BLaER1 (cell line): ENCODE measurements around the gene CYP4F22.

Source experiments
- H3K27ac ChIP-seq: shearing (Covaris generic); formaldehyde crosslinking; 2 replicates; pipeline ENCODE4 v1.8.1; 2022
- H3K27me3 ChIP-seq: shearing (Covaris generic); formaldehyde crosslinking; 2 replicates; pipeline ENCODE4 v1.8.1; 2022
- H3K36me3 ChIP-seq: shearing (Covaris generic); formaldehyde crosslinking; 2 replicates; pipeline ENCODE4 v1.8.1; 2022
- H3K4me1 ChIP-seq: shearing (Covaris generic); formaldehyde crosslinking; 2 replicates; pipeline ENCODE4 v1.8.1; 2022
- H3K4me2 ChIP-seq: shearing (Covaris generic); formaldehyde crosslinking; 2 replicates; pipeline ENCODE4 v1.8.1; 2022
- H3K4me3 ChIP-seq: shearing (Covaris generic); formaldehyde crosslinking; 2 replicates; pipeline ENCODE4 v1.8.1; 2022
- H3K9ac ChIP-seq: shearing (Covaris generic); formaldehyde crosslinking; 2 replicates; pipeline ENCODE4 v1.8.1; 2022
- H3K9me3 ChIP-seq: shearing (Covaris generic); formaldehyde crosslinking; 2 replicates; pipeline ENCODE4 v1.8.1; 2022
- H4K20me1 ChIP-seq: shearing (Covaris generic); formaldehyde crosslinking; 2 replicates; pipeline ENCODE4 v1.8.1; 2022
- Cebpa-rat ChIP-seq: shearing (Covaris generic); IDR thresholded peaks from 2 replicates; pipeline ENCODE4 v1.8.1; 2022

Gene CYP4F22

GRCh38 chr19:15563325-15563794 lies 55.0 kb downstream of the CYP4F22 start:
- Histone ChIP-seq H3K27me3 (no peaks in the 10 kb centered on the region), H3K4me1 (peaks cover 12% of the 10 kb centered on the region), H3K27ac (no peak overlapping the region), H3K36me3 (no peaks in the 10 kb centered on the region), H3K4me3 (no peak overlapping the region), H4K20me1 (no peaks in the 10 kb centered on the region), H3K9ac (0 out of 2 replicates have a peak overlapping the region, but pooled peaks have one; percentile 45), H3K9me3 (no peaks in the 10 kb centered on the region), H3K4me2 (peak overlapping the region; percentile 47)
- TF ChIP-seq Cebpa-rat = no peak

- no peak overlapping the region for H3K4me3 ChIP-seq
- H3K4me1 ChIP-seq = peaks cover 12% of the 10 kb centered on the region
- no peaks in the 10 kb centered on the region for H3K36me3 ChIP-seq
- H3K27me3 ChIP-seq = no peaks in the 10 kb centered on the region
- H3K27ac ChIP-seq = no peak overlapping the region
- H3K4me2 ChIP-seq = peak overlapping the region; percentile 47
- no peaks in the 10 kb centered on the region for H3K9me3 ChIP-seq
- no peak for TF ChIP-seq Cebpa-rat
- no peaks in the 10 kb centered on the region for H4K20me1 ChIP-seq
- no peak overlapping the region for H3K9ac ChIP-seq
Measured at GRCh38 chr19:15563931-15564330, 55.6 kb downstream of the CYP4F22 start.

GRCh38 chr19:15564534-15565168 lies 56.3 kb downstream of the CYP4F22 start:
- H3K9me3 ChIP-seq = no peaks in the 10 kb centered on the region
- H3K27me3 ChIP-seq = no peaks in the 10 kb centered on the region
- H3K27ac ChIP-seq = no peak overlapping the region
- no peaks in the 10 kb centered on the region for H4K20me1 ChIP-seq
- H3K4me2 ChIP-seq = no peak overlapping the region
- no peak overlapping the region for H3K4me3 ChIP-seq
- TF ChIP-seq Cebpa-rat = no peak
- H3K4me1 ChIP-seq = peaks cover 12% of the 10 kb centered on the region
- H3K9ac ChIP-seq = no peak overlapping the region
- H3K36me3 ChIP-seq = no peaks in the 10 kb centered on the region

- Histone ChIP-seq H3K27ac (no peak overlapping the region), H3K36me3 (no peaks in the 10 kb centered on the region), H3K27me3 (no peaks in the 10 kb centered on the region), H3K9me3 (no peaks in the 10 kb centered on the region), H4K20me1 (no peaks in the 10 kb centered on the region), H3K4me3 (no peak overlapping the region), H3K4me1 (no peaks in the 10 kb centered on the region), H3K4me2 (no peak overlapping the region), H3K9ac (no peak overlapping the region)
- TF ChIP-seq Cebpa-rat = no peak
Measured at GRCh38 chr19:15570420-15570819, 62.1 kb downstream of the CYP4F22 start.

- Histone ChIP-seq H3K9me3 (no peaks in the 10 kb centered on the region), H3K4me1 (no peaks in the 10 kb centered on the region), H3K4me3 (no peak overlapping the region), H3K36me3 (no peaks in the 10 kb centered on the region), H3K27ac (no peak overlapping the region), H3K27me3 (no peaks in the 10 kb centered on the region), H3K4me2 (no peak overlapping the region), H4K20me1 (no peaks in the 10 kb centered on the region), H3K9ac (no peak overlapping the region)
- no peak for TF ChIP-seq Cebpa-rat
Measured at GRCh38 chr19:15575406-15575805, 67.1 kb downstream of the CYP4F22 start.

GRCh38 chr19:15576526-15577156 lies 68.3 kb downstream of the CYP4F22 start:
- H3K27ac ChIP-seq = no peak overlapping the region
- H3K4me1 ChIP-seq = no peaks in the 10 kb centered on the region
- no peak for TF ChIP-seq Cebpa-rat
- H3K9ac ChIP-seq = no peak overlapping the region
- no peaks in the 10 kb centered on the region for H3K27me3 ChIP-seq
- no peaks in the 10 kb centered on the region for H3K9me3 ChIP-seq
- no peaks in the 10 kb centered on the region for H3K36me3 ChIP-seq
- no peak overlapping the region for H3K4me3 ChIP-seq
- no peaks in the 10 kb centered on the region for H4K20me1 ChIP-seq
- H3K4me2 ChIP-seq = no peak overlapping the region

GRCh38 chr19:15577184-15577771 lies 69.0 kb downstream of the CYP4F22 start:
- Histone ChIP-seq H3K4me3 (no peak overlapping the region), H4K20me1 (no peaks in the 10 kb centered on the region), H3K4me1 (no peaks in the 10 kb centered on the region), H3K27me3 (no peaks in the 10 kb centered on the region), H3K9me3 (no peaks in the 10 kb centered on the region), H3K27ac (no peak overlapping the region), H3K36me3 (no peaks in the 10 kb centered on the region), H3K4me2 (no peak overlapping the region), H3K9ac (no peak overlapping the region)
- no peak for TF ChIP-seq Cebpa-rat

GRCh38 chr19:15583346-15583745 lies 75.0 kb downstream of the CYP4F22 start:
- Histone ChIP-seq H3K27ac (no peak overlapping the region), H3K4me3 (no peak overlapping the region), H3K36me3 (no peaks in the 10 kb centered on the region), H3K4me1 (no peaks in the 10 kb centered on the region), H3K9me3 (no peaks in the 10 kb centered on the region), H3K4me2 (no peak overlapping the region), H3K9ac (no peak overlapping the region), H4K20me1 (no peaks in the 10 kb centered on the region), H3K27me3 (no peaks in the 10 kb centered on the region)
- TF ChIP-seq Cebpa-rat = no peak

- 0 out of 2 replicates have a peak overlapping the region, but pooled peaks have one; percentile 16 for H3K9ac ChIP-seq
- H3K27ac ChIP-seq = no peak overlapping the region
- no peaks in the 10 kb centered on the region for H3K4me1 ChIP-seq
- H3K4me3 ChIP-seq = peak overlapping the region; percentile 57
- no peaks in the 10 kb centered on the region for H3K9me3 ChIP-seq
- H3K27me3 ChIP-seq = no peaks in the 10 kb centered on the region
- no peaks in the 10 kb centered on the region for H3K36me3 ChIP-seq
- H3K4me2 ChIP-seq = peak overlapping the region; percentile 71
- TF ChIP-seq Cebpa-rat = no peak
- no peaks in the 10 kb centered on the region for H4K20me1 ChIP-seq
Measured at GRCh38 chr19:15584095-15584494, 75.8 kb downstream of the CYP4F22 start.

- Histone ChIP-seq H4K20me1 (no peaks in the 10 kb centered on the region), H3K4me3 (peak overlapping the region; percentile 57), H3K27me3 (no peaks in the 10 kb centered on the region), H3K4me2 (peak overlapping the region; percentile 71), H3K9ac (0 out of 2 replicates have a peak overlapping the region, but pooled peaks have one; percentile 16), H3K9me3 (no peaks in the 10 kb centered on the region), H3K27ac (no peak overlapping the region), H3K4me1 (no peaks in the 10 kb centered on the region), H3K36me3 (no peaks in the 10 kb centered on the region)
- TF ChIP-seq Cebpa-rat = no peak
Measured at GRCh38 chr19:15584541-15585115, 76.3 kb downstream of the CYP4F22 start.
